Measurements from ENCODE around the gene PTPN22.
A peak's percentile ranks its signal among the peaks of the same experiment; 100 is the strongest.

Gene PTPN22

GRCh38 chr1:113809670-113810602, 61.6 kb downstream of the PTPN22 start:
- peaks cover 25% of the 10 kb centered on the region for H4K20me1 ChIP-seq (ENCODE audit: insufficient read depth, low read length)
- H3K27ac ChIP-seq (ENCODE audit: low read length): no peak overlapping the region
- peaks cover 8% of the 10 kb centered on the region for H3K36me3 ChIP-seq (replicated peaks; ENCODE audit: low read depth, low read length)
- H3K9ac ChIP-seq (ENCODE audit: low read length): peak overlapping the region; percentile 77; the same call in 1 of the 2 replicates
- H2AFZ ChIP-seq (ENCODE audit: low read depth, low read length): no peak overlapping the region
- H3K79me2 ChIP-seq (ENCODE audit: low read length): peaks cover 70% of the 10 kb centered on the region
- peaks cover 18% of the 10 kb centered on the region for H3K4me1 ChIP-seq (ENCODE audit: low read length)
- TF ChIP-seq CTCF (IDR thresholded peaks at IDR 0.05; ENCODE audit: low read depth, low read length): no peak
- TF ChIP-seq EZH2phosphoT487 (IDR thresholded peaks at IDR 0.05; ENCODE audit: low read depth): no peak
- no peaks in the 10 kb centered on the region for H3K27me3 ChIP-seq (ENCODE audit: low read depth, low read length)
- peak overlapping the region; percentile 99 for H3K4me3 ChIP-seq (ENCODE audit: low read length)
- H3K4me2 ChIP-seq (ENCODE audit: low read length): peak overlapping the region; percentile 82
- H3K9me3 ChIP-seq (ENCODE audit: insufficient read depth, low read length): no peaks in the 10 kb centered on the region

GRCh38 chr1:113808450-113809195, 62.9 kb downstream of the PTPN22 start:
- H2AFZ ChIP-seq (ENCODE audit: low read depth, low read length): no peak overlapping the region
- no peak overlapping the region for H3K9ac ChIP-seq (ENCODE audit: low read length)
- H4K20me1 ChIP-seq (ENCODE audit: insufficient read depth, low read length): peaks cover 30% of the 10 kb centered on the region
- no peaks in the 10 kb centered on the region for H3K9me3 ChIP-seq (ENCODE audit: insufficient read depth, low read length)
- H3K79me2 ChIP-seq (ENCODE audit: low read length): peaks cover 83% of the 10 kb centered on the region
- H3K4me3 ChIP-seq (ENCODE audit: low read length): no peak overlapping the region
- peaks cover 18% of the 10 kb centered on the region for H3K4me1 ChIP-seq (ENCODE audit: low read length)
- H3K27me3 ChIP-seq (ENCODE audit: low read depth, low read length): no peaks in the 10 kb centered on the region
- H3K4me2 ChIP-seq (ENCODE audit: low read length): no peak overlapping the region
- TF ChIP-seq EZH2phosphoT487 (IDR thresholded peaks at IDR 0.05; ENCODE audit: low read depth): no peak
- no peak for TF ChIP-seq CTCF (IDR thresholded peaks at IDR 0.05; ENCODE audit: low read depth, low read length)
- peaks cover 8% of the 10 kb centered on the region for H3K36me3 ChIP-seq (replicated peaks; ENCODE audit: low read depth, low read length)
- H3K27ac ChIP-seq (ENCODE audit: low read length): no peak overlapping the region

GRCh38 chr1:113805639-113806038, 65.9 kb downstream of the PTPN22 start:
- Histone ChIP-seq H3K9ac (ENCODE audit: low read length) (no peak overlapping the region), H3K79me2 (ENCODE audit: low read length) (peaks cover 98% of the 10 kb centered on the region), H3K4me2 (ENCODE audit: low read length) (no peak overlapping the region), H3K4me1 (ENCODE audit: low read length) (peaks cover 19% of the 10 kb centered on the region), H3K27ac (ENCODE audit: low read length) (no peak overlapping the region), H2AFZ (ENCODE audit: low read depth, low read length) (no peak overlapping the region), H3K9me3 (ENCODE audit: insufficient read depth, low read length) (no peaks in the 10 kb centered on the region), H3K27me3 (ENCODE audit: low read depth, low read length) (no peaks in the 10 kb centered on the region), H3K36me3 (replicated peaks; ENCODE audit: low read depth, low read length) (peaks cover 8% of the 10 kb centered on the region), H3K4me3 (ENCODE audit: low read length) (no peak overlapping the region), H4K20me1 (ENCODE audit: insufficient read depth, low read length) (peaks cover 44% of the 10 kb centered on the region)
- TF ChIP-seq EZH2phosphoT487 (IDR thresholded peaks at IDR 0.05; ENCODE audit: low read depth) (no peak), CTCF (IDR thresholded peaks at IDR 0.05; ENCODE audit: low read depth, low read length) (no peak)

GRCh38 chr1:113805256-113805531, 66.3 kb downstream of the PTPN22 start:
- Histone ChIP-seq H4K20me1 (ENCODE audit: insufficient read depth, low read length) (peaks cover 41% of the 10 kb centered on the region), H3K27ac (ENCODE audit: low read length) (no peak overlapping the region), H3K4me2 (ENCODE audit: low read length) (no peak overlapping the region), H3K79me2 (ENCODE audit: low read length) (peaks cover 98% of the 10 kb centered on the region), H2AFZ (ENCODE audit: low read depth, low read length) (no peak overlapping the region), H3K36me3 (replicated peaks; ENCODE audit: low read depth, low read length) (peaks cover 8% of the 10 kb centered on the region), H3K4me3 (ENCODE audit: low read length) (no peak overlapping the region), H3K9ac (ENCODE audit: low read length) (no peak overlapping the region), H3K9me3 (ENCODE audit: insufficient read depth, low read length) (no peaks in the 10 kb centered on the region), H3K4me1 (ENCODE audit: low read length) (peaks cover 16% of the 10 kb centered on the region), H3K27me3 (ENCODE audit: low read depth, low read length) (no peaks in the 10 kb centered on the region)
- TF ChIP-seq CTCF (IDR thresholded peaks at IDR 0.05; ENCODE audit: low read depth, low read length) (no peak), EZH2phosphoT487 (IDR thresholded peaks at IDR 0.05; ENCODE audit: low read depth) (no peak)
